Stomach (tissue), 9 donors: Measurements from ENCODE around the gene ZDHHC18. TPM values are rescaled to one million over a fixed set of nuclear protein-coding genes. Genes with fewer than 3 reads are reported as not detected.

ENCODE experiments used
- DNase-seq, 2 donors: peaks; one replicate each; pipeline versions ENCODE4 v3.0.0 to v3.0.0-alpha.2; 2013 to 2019
- H3K27ac ChIP-seq, 5 donors: fragments of 200-600 bp in 4 of 5; sonication (generic) in 4 of 5; one replicate each; pipeline ENCODE4 v1.5.1; 2013 to 2019; ENCODE audit warnings: mild to moderate bottlenecking in 1 of 5, moderate library complexity in 1 of 5
- H3K27me3 ChIP-seq, 3 donors: fragments of 200-600 bp; sonication (generic); one replicate each; pipeline ENCODE4 v1.5.1; 2017 to 2019; ENCODE audit warnings: mixed run types in 1 of 3
- H3K36me3 ChIP-seq, 4 donors: fragments of 200-600 bp; sonication (generic); 1 replicate in 3 of 4; 2 replicates in 1 of 4; pipeline ENCODE4 v1.5.1; 2016 to 2019
- H3K4me1 ChIP-seq, 4 donors: fragments of 200-600 bp; sonication (generic); one replicate each; pipeline ENCODE4 v1.5.1; 2016 to 2019
- H3K4me3 ChIP-seq, 4 donors: fragments of 200-600 bp; sonication (generic) in 3 of 4; one replicate each; pipeline ENCODE4 v1.5.1; 2016 to 2019; ENCODE audit warnings: mild to moderate bottlenecking in 1 of 4
- H3K9me3 ChIP-seq, 4 donors: fragments of 200-600 bp; sonication (generic); one replicate each; pipeline ENCODE4 v1.5.1; 2016 to 2019
- EP300 ChIP-seq: sonication (generic); formaldehyde crosslinking; IDR thresholded peaks from one replicate; pipeline ENCODE4 v1.6.1; 2017; ENCODE audit warnings: antibody characterized with exemption
- POLR2A ChIP-seq, 4 donors: fragments of 450-650 bp; IDR thresholded peaks; one replicate each; pipeline ENCODE4 v1.6.1; 2016; ENCODE audit warnings: antibody characterized with exemption in 4 of 4, control low read depth in 2 of 4, mild to moderate bottlenecking in 1 of 4, moderate library complexity in 1 of 4
- POLR2AphosphoS5 ChIP-seq, 3 donors: sonication (generic); formaldehyde crosslinking; IDR thresholded peaks; one replicate each; pipeline ENCODE4 v1.6.1; 2016; ENCODE audit warnings: antibody characterized with exemption in 3 of 3
- WGBS, 5 donors: extraction: QIAGEN DNeasy Blood & Tissue Kit in 3 of 5; methylation state at CpG; one replicate each; pipeline versions ENCODE4 v1.1.5 to v1.1.7; 2013 to 2018; 5-methylcytosine and 5-hydroxymethylcytosine counted together
- intact Hi-C: fragments of 100-400 bp; cut with DNase I; formaldehyde crosslinking; loops from one replicate; pipeline ENCODE4 v1.15.1; 2023; ENCODE audit warnings: low total_unique reads
- polyA plus RNA-seq, 3 donors: library from polyadenylated mRNA; stranded (reverse); fragments of 200-250 nt; gene quantifications; one replicate each; pipeline ENCODE4 v1.2.3, GENCODE V29; 2013
- total RNA-seq, 5 donors: library from RNA; depleted of rRNA; stranded (reverse); fragments of >200 nt; gene quantifications; one replicate each; pipeline versions ENCODE4 v1.1.0 to v1.2.3, GENCODE V29; 2014 to 2016
- TF ChIP-seq, protein P1 (sequence below), 7 experiments: fragments of 450-650 bp in 4 of 7; fragments of 200-600 bp in 3 of 7; sonication (generic) in 3 of 7; IDR thresholded peaks; one replicate each; pipeline ENCODE4 v1.5.1; 2016 to 2019; ENCODE audit warnings: antibody characterized with exemption in 7 of 7, control low read depth in 2 of 7, mild to moderate bottlenecking in 1 of 7
- donor health status: healthy with polysubstance abuse.
- donor health status: Bipolar disorder and iron deficiency.
- donor health status: healthy.

Gene ZDHHC18
- total and polyA plus RNA-seq, 8 donors, result 5.2 to 81.7 (median 9.2) TPM

DNA sequence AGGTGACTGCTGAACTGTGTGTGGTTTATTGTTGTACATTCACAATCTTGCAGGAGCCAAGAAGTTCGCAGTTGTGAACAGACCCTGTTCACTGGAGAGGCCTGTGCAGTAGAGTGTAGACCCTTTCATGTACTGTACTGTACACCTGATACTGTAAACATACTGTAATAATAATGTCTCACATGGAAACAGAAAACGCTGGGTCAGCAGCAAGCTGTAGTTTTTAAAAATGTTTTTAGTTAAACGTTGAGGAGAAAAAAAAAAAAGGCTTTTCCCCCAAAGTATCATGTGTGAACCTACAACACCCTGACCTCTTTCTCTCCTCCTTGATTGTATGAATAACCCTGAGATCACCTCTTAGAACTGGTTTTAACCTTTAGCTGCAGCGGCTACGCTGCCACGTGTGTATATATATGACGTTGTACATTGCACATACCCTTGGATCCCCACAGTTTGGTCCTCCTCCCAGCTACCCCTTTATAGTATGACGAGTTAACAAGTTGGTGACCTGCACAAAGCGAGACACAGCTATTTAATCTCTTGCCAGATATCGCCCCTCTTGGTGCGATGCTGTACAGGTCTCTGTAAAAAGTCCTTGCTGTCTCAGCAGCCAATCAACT, 45.2 kb upstream of the ZDHHC18 start:
- Histone ChIP-seq H3K9me3 (no peaks in the 10 kb centered on the region), H3K27ac (peak overlapping the region; percentile 38 to 100 (median 97)), H3K36me3 (peaks cover 35 to 61% (median 53%) of the 10 kb centered on the region in 4 donors), H3K27me3 (no peaks in the 10 kb centered on the region), H3K4me1 (peaks cover 42 to 76% (median 55%) of the 10 kb centered on the region in 4 donors), H3K4me3 (no peak overlapping the region)
- peak in 1 of 2 donors; percentile 36 for DNase-seq
- TF ChIP-seq EP300 (no peak), POLR2A (IDR thresholded peaks at IDR 0.05) (no peak), POLR2AphosphoS5 (IDR thresholded peaks at IDR 0.05) (no peak)
- TF ChIP-seq, protein P1, sequence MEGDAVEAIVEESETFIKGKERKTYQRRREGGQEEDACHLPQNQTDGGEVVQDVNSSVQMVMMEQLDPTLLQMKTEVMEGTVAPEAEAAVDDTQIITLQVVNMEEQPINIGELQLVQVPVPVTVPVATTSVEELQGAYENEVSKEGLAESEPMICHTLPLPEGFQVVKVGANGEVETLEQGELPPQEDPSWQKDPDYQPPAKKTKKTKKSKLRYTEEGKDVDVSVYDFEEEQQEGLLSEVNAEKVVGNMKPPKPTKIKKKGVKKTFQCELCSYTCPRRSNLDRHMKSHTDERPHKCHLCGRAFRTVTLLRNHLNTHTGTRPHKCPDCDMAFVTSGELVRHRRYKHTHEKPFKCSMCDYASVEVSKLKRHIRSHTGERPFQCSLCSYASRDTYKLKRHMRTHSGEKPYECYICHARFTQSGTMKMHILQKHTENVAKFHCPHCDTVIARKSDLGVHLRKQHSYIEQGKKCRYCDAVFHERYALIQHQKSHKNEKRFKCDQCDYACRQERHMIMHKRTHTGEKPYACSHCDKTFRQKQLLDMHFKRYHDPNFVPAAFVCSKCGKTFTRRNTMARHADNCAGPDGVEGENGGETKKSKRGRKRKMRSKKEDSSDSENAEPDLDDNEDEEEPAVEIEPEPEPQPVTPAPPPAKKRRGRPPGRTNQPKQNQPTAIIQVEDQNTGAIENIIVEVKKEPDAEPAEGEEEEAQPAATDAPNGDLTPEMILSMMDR (IDR thresholded peaks at IDR 0.05), result no peak
- intact Hi-C loops, result loop anchor here (10.0 kb wide), 1 partner anchor 97 kb away; no protein-coding TSS in a partner anchor
- WGBS, 5 donors, result 44 to 59% (median 46%) methylated on average over 11 of the region's 11 CpGs

DNA sequence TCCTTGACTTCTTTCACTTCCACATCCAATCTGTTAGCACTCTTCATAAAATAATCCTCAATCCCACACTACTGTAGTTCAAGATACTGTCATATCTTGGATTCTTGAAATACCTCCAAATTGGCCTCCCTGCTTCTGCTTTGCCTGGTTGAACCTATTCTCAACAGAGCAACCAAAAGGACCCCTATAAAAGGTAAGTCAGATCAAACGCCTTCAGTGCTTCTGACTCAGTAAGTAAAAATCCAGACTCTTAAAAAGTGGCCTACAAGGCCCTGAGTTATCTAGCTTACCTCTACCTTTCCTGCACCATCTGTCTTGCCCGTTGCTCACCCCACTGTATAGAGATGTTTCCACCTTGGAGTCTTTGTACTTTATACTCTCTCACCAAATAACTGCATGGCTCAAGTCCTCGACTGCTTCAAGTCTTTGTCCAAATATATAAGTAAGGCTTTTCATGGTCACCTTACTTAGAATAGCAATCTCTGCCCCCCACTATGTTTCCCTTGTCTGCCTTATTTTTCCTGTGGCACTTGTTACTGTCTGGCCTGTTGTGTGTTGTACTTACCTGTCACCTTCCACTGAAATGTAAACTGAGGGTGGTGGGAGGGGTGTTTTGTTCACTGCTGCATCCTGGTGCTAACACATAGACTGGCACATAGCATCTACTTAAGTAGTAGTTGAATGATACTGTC, 43.8 kb upstream of the ZDHHC18 start:
- peak overlapping the region; percentile 57 to 100 (median 98) for H3K27ac ChIP-seq
- intact Hi-C loops, result loop anchor here (10.0 kb wide), 1 partner anchor 98 kb away; no protein-coding TSS in a partner anchor
- no peaks in the 10 kb centered on the region for H3K27me3 ChIP-seq
- DNase-seq, result no peak
- WGBS, 5 donors, result 43 to 66% (median 59%) methylated on average over 3 of the region's 3 CpGs
- H3K36me3 ChIP-seq, result peaks cover 30 to 47% (median 40%) of the 10 kb centered on the region in 4 donors
- TF ChIP-seq, protein P1 (IDR thresholded peaks at IDR 0.05), result no peak
- TF ChIP-seq POLR2AphosphoS5 (IDR thresholded peaks at IDR 0.05), result no peak
- no peak for TF ChIP-seq EP300
- TF ChIP-seq POLR2A (IDR thresholded peaks at IDR 0.05), result no peak
- no peaks in the 10 kb centered on the region for H3K9me3 ChIP-seq
- peaks cover 53 to 84% (median 66%) of the 10 kb centered on the region in 4 donors for H3K4me1 ChIP-seq
- no peak overlapping the region for H3K4me3 ChIP-seq

DNA sequence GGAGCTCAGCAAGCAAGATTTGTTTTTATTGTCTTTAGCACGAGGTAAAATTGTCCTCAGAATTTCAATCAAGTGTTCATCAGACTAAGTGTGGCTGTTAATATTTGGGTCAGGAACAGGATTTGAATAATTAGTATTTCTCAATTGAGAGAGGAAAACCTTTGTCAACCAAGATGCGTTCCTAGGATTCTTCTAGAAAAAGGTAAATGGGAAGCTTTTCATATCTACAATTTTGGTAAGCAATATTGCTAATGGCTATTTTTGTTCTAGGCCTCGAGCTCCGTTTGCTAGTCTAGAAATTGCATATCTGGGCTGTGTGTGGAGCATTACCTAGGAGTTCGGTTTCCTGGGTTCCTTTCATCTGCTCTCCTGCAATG, 42.9 kb upstream of the ZDHHC18 start:
- WGBS, 5 donors, result 31 to 55% (median 46%) methylated on average over 5 of the region's 5 CpGs
- Histone ChIP-seq H3K9me3 (no peaks in the 10 kb centered on the region), H3K36me3 (peaks cover 22 to 38% (median 30%) of the 10 kb centered on the region in 4 donors), H3K4me1 (peaks cover 59 to 86% (median 67%) of the 10 kb centered on the region in 4 donors), H3K27me3 (no peaks in the 10 kb centered on the region), H3K4me3 (no peak overlapping the region), H3K27ac (peak overlapping the region; percentile 77 to 100 (median 98))
- DNase-seq, result no peak
- TF ChIP-seq EP300 (no peak), POLR2AphosphoS5 (IDR thresholded peaks at IDR 0.05) (no peak), POLR2A (IDR thresholded peaks at IDR 0.05) (no peak)
- TF ChIP-seq, protein P1 (IDR thresholded peaks at IDR 0.05), result no peak
- intact Hi-C loops, result loop anchor here (10.0 kb wide), 1 partner anchor 99 kb away; no protein-coding TSS in a partner anchor

DNA sequence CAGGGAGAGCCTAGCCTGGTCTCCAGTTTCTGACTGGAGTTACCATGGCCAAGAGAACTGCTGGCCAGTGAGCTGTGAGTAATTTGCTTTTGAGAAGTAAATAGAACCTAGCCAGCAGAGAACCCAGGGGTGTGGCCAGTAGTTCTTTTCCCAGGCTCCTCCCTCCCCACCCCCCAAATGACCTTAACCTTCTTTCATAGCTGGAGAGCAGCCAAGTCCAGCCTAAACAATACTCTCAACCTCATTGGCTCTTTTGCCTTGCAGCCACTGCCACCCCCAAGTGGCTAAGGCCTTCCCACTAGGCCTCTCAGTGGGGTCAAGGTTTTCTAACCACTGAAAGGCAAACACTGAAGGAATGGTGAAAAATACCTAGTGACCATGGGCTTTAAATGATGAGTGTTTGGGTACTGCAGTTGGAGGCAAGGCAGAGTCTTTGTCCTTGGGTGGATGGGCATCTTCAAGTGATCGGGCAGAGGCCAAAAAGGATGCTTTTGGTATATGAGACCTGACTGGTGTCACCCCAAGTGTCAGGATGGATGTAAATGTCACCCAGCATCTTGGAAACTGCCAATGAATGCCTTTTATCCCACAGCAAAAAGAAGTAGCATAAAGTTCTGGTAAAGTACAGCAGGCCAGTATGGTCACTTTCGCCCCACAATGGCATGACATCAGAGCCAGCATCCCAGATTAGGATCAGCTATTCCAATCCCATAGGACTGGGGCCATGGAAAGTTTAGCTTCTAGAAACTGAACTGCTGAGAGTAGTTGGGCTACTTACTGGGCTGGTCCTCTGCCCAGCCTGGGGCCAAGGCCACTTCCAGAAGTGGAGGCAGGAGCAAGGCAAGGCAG, 42.2 kb upstream of the ZDHHC18 start:
- Histone ChIP-seq H3K27me3 (no peaks in the 10 kb centered on the region), H3K9me3 (no peaks in the 10 kb centered on the region), H3K27ac (peak overlapping the region; percentile 77 to 100 (median 98)), H3K4me1 (peaks cover 63 to 87% (median 70%) of the 10 kb centered on the region in 4 donors), H3K4me3 (no peak overlapping the region), H3K36me3 (peaks cover 16 to 32% (median 24%) of the 10 kb centered on the region in 4 donors)
- peak; percentile 84 to 91 for DNase-seq
- intact Hi-C loops, result loop anchor here (10.0 kb wide), 1 partner anchor 99 kb away; no protein-coding TSS in a partner anchor
- 83 to 98% (median 90%) methylated on average over 2 of the region's 2 CpGs for WGBS, 5 donors
- TF ChIP-seq, protein P1 (IDR thresholded peaks at IDR 0.05), result no peak
- TF ChIP-seq POLR2AphosphoS5 (IDR thresholded peaks at IDR 0.05), result peak; percentile 2 to 73 (median 73)
